Keratinocyte (primary cell): Measurements from ENCODE around the gene PCDHGA11. TPM values are rescaled to one million over a fixed set of nuclear protein-coding genes. Genes with fewer than 3 reads are reported as not detected.
"Not testable (repeated sequence)": the region's sequence is repeated elsewhere in the genome, so short reads cannot be mapped to it uniquely, and the experiment has no call there.

Experiments used
- DNase-seq: peaks from one replicate; pipeline ENCODE4 v3.0.0-alpha.2; 2011; ENCODE audit warnings: low read depth, missing footprints, low spot score
- FAIRE-seq: peaks from 2 replicates; lab custom pipeline; 2011; peaks lifted over from hg19 to GRCh38; lab: Jason Lieb, UNC
- H2AFZ ChIP-seq: 2 replicates; pipeline ENCODE4 v1.6.0; 2012; ENCODE audit warnings: low read length, control low read depth, inconsistent platforms; ENCODE audit not compliant: control insufficient read depth
- H3K27ac ChIP-seq: 2 replicates; pipeline ENCODE4 v1.5.1; 2011; ENCODE audit warnings: low read length; ENCODE audit not compliant: control insufficient read depth, insufficient read depth
- H3K27me3 ChIP-seq: 3 replicates; pipeline ENCODE4 v1.6.0; 2011; ENCODE audit warnings: low read length; ENCODE audit not compliant: control insufficient read depth, insufficient read depth; ENCODE audit errors: extremely low read depth
- H3K36me3 ChIP-seq, 2 experiments: 2 replicates in 1 of 2; 3 replicates in 1 of 2; pipeline ENCODE4 v1.5.1; 2011; ENCODE audit warnings: low read length in 2 of 2, mild to moderate bottlenecking in 1 of 2; ENCODE audit not compliant: control insufficient read depth in 2 of 2, insufficient read depth in 2 of 2; ENCODE audit errors: extremely low read depth in 1 of 2
- H3K4me1 ChIP-seq: 3 replicates; pipeline ENCODE4 v1.5.1; 2011; ENCODE audit warnings: low read length; ENCODE audit not compliant: control insufficient read depth, insufficient read depth; ENCODE audit errors: extremely low read depth
- H3K4me2 ChIP-seq: 3 replicates; pipeline ENCODE4 v1.6.0; 2011; ENCODE audit warnings: low read depth, low read length; ENCODE audit not compliant: control insufficient read depth, insufficient read depth; ENCODE audit errors: extremely low read depth
- H3K4me3 ChIP-seq, 3 experiments: fragments of 200-600 bp in 1 of 3; sonication (generic) in 1 of 3; 2 replicates in 2 of 3; 3 replicates in 1 of 3; pipeline ENCODE4 v1.5.1; 2011 to 2016; ENCODE audit warnings: low read length in 3 of 3, mild to moderate bottlenecking in 3 of 3, control low read depth in 2 of 3, inconsistent platforms in 1 of 3, low read depth in 1 of 3, mixed read lengths in 1 of 3, mixed run types in 1 of 3, moderate library complexity in 1 of 3; ENCODE audit not compliant: control insufficient read depth in 2 of 3, insufficient read depth in 2 of 3; ENCODE audit errors: extremely low read depth in 1 of 3
- H3K79me2 ChIP-seq: 2 replicates; pipeline ENCODE4 v1.6.0; 2012; ENCODE audit warnings: low read length; ENCODE audit not compliant: control insufficient read depth, insufficient read depth
- H3K9ac ChIP-seq: 3 replicates; pipeline ENCODE4 v1.6.0; 2011; ENCODE audit warnings: low read length; ENCODE audit not compliant: control insufficient read depth, insufficient read depth; ENCODE audit errors: extremely low read depth
- H3K9me1 ChIP-seq: 3 replicates; pipeline ENCODE4 v1.6.0; 2011; ENCODE audit warnings: low read length; ENCODE audit not compliant: control insufficient read depth, insufficient read depth; ENCODE audit errors: extremely low read depth
- H3K9me3 ChIP-seq: 2 replicates; pipeline ENCODE4 v1.5.1; 2012; ENCODE audit warnings: low read depth, low read length; ENCODE audit not compliant: control insufficient read depth
- H4K20me1 ChIP-seq: 3 replicates; pipeline ENCODE4 v1.6.0; 2011; ENCODE audit warnings: low read length; ENCODE audit not compliant: control insufficient read depth, insufficient read depth; ENCODE audit errors: extremely low read depth
- EZH2 ChIP-seq: IDR thresholded peaks from one replicate; pipeline ENCODE4 v1.6.1; 2012; ENCODE audit warnings: inconsistent platforms, mild to moderate bottlenecking, low read length, moderate library complexity
- dilution Hi-C: fragments of 300-500 bp; cut with MboI; formaldehyde crosslinking; loops from one replicate; pipeline ENCODE4 v1.7.0; 2020; ENCODE audit warnings: low sequenced_read_pairs; ENCODE audit not compliant: extremely low pct_ligation_motif_present
- polyA plus RNA-seq, 5 experiments: library from polyadenylated mRNA; depleted of rRNA in 3 of 5; stranded (reverse) in 3 of 5; stranded (forward) in 1 of 5; unstranded in 1 of 5; fragments of >200 nt; gene quantifications; 1 replicate in 1 of 5; 2 replicates in 3 of 5; 3 replicates in 1 of 5; pipeline versions ENCODE4 v1.2.1 to v1.2.3, GENCODE V29; 2011 to 2012; ENCODE audit warnings: missing spikeins in 2 of 5, low read depth in 1 of 5, low replicate concordance in 1 of 5
- TF ChIP-seq, protein P1 (sequence below), 3 experiments: IDR thresholded peaks in 1 of 3; conservative IDR thresholded peaks in 1 of 3; optimal IDR thresholded peaks in 1 of 3; 2 replicates in 2 of 3; 3 replicates in 1 of 3; pipeline versions ENCODE3 to v1.5.1; 2011; ENCODE audit warnings: low read length in 3 of 3, mild to moderate bottlenecking in 3 of 3, moderate library complexity in 2 of 3, control low read depth in 1 of 3, inconsistent platforms in 1 of 3; ENCODE audit not compliant: insufficient read depth in 2 of 3; ENCODE audit errors: extremely low read depth in 1 of 3

PCDHGA11 gene
- polyA plus RNA-seq, 1 donor (not counting 4 experiments of a cell fraction or from before 2014, with no cell fraction given): 1.4 TPM

DNA sequence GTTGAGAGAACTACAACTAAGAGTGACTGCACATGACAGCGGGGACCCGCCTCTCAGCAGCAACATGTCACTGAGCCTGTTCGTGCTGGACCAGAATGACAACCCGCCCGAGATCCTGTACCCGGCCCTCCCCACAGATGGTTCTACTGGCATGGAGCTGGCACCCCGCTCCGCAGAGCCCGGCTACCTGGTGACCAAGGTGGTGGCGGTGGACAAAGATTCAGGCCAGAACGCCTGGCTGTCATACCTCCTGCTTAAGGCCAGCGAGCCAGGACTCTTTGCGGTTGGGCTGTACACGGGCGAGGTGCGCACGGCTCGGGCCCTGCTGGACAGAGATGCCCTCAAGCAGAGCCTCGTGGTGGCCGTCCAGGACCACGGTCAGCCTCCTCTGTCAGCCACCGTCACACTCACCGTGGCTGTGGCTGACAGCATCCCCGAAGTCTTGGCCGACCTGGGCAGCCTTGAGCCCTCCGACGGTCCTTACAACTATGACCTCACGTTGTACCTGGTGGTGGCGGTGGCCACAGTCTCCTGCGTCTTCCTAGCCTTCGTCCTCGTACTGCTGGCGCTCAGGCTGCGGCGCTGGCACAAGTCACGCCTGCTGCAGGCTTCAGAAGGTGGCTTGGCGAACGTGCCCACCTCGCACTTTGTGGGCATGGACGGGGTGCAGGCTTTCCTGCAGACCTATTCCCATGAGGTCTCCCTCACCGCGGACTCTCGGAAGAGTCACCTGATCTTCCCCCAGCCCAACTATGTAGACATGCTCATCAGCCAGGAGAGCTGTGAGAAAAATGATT, 36.2 kb upstream of the PCDHGA11 start:
- H2AFZ ChIP-seq: no peak overlapping the region
- no peaks in the 10 kb centered on the region for H3K36me3 ChIP-seq
- no peak overlapping the region for H3K27ac ChIP-seq
- no peaks in the 10 kb centered on the region for H3K4me1 ChIP-seq
- H3K9ac ChIP-seq: no peak overlapping the region
- no peak for TF ChIP-seq EZH2
- TF ChIP-seq, protein P1, sequence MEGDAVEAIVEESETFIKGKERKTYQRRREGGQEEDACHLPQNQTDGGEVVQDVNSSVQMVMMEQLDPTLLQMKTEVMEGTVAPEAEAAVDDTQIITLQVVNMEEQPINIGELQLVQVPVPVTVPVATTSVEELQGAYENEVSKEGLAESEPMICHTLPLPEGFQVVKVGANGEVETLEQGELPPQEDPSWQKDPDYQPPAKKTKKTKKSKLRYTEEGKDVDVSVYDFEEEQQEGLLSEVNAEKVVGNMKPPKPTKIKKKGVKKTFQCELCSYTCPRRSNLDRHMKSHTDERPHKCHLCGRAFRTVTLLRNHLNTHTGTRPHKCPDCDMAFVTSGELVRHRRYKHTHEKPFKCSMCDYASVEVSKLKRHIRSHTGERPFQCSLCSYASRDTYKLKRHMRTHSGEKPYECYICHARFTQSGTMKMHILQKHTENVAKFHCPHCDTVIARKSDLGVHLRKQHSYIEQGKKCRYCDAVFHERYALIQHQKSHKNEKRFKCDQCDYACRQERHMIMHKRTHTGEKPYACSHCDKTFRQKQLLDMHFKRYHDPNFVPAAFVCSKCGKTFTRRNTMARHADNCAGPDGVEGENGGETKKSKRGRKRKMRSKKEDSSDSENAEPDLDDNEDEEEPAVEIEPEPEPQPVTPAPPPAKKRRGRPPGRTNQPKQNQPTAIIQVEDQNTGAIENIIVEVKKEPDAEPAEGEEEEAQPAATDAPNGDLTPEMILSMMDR (optimal IDR thresholded peaks at IDR 0.05 in 1 of 3, IDR thresholded peaks at IDR 0.05 in 1 of 3, conservative IDR thresholded peaks at IDR 0.05 in 1 of 3; ENCODE audit: extremely low read depth in 1 of 3, insufficient read depth in 2 of 3, low read length in 3 of 3): no peak
- H3K27me3 ChIP-seq: peaks cover 8% of the 10 kb centered on the region
- no peak for DNase-seq
- H3K4me3 ChIP-seq: no peak overlapping the region
- no peaks in the 10 kb centered on the region for H3K9me1 ChIP-seq
- peaks cover 12% of the 10 kb centered on the region for H3K9me3 ChIP-seq
- no peaks in the 10 kb centered on the region for H4K20me1 ChIP-seq
- H3K4me2 ChIP-seq: no peak overlapping the region
- dilution Hi-C loops: no loop called here
- H3K79me2 ChIP-seq: no peaks in the 10 kb centered on the region
- FAIRE-seq: no peak

GRCh38 chr5:141387557-141388311, 33.1 kb upstream of the PCDHGA11 start, which contains the start of gene PCDHGB4:
Gene PCDHGB4, plus strand, starts transcription at chr5:141387698. Its CDS starts 187 bp downstream, at chr5:141387885.
- H3K27me3 ChIP-seq, H3K36me3 ChIP-seq, H3K4me1 ChIP-seq, H2AFZ ChIP-seq, DNase-seq, H3K79me2 ChIP-seq, H4K20me1 ChIP-seq, H3K27ac ChIP-seq, H3K9ac ChIP-seq, H3K9me1 ChIP-seq, dilution Hi-C loops, H3K4me2 ChIP-seq: not testable (repeated sequence)
- Histone ChIP-seq H3K4me3 (peak within 1 kb of the TSS in 2 of 3 experiments; percentile 23 to 34), H3K9me3 (peaks cover 19% of the 10 kb centered on the region)
- peak; percentile 34 for FAIRE-seq
- TF ChIP-seq, protein P1 (optimal IDR thresholded peaks at IDR 0.05 in 1 of 3, IDR thresholded peaks at IDR 0.05 in 1 of 3, conservative IDR thresholded peaks at IDR 0.05 in 1 of 3; ENCODE audit: extremely low read depth in 1 of 3, insufficient read depth in 2 of 3, low read length in 3 of 3): peak in 2 of 3 experiments; percentile 47 to 64
